ENCODE measurements around the gene SLC7A9.

GRCh38 chr19:32816555-32817099 lies 52.9 kb downstream of the SLC7A9 start:
- TF ChIP-seq CTCF (IDR thresholded peaks at IDR 0.05; ENCODE audit: low read length) (no peak), EZH2 (IDR thresholded peaks at IDR 0.05; ENCODE audit: borderline replicate concordance, low read length) (no peak)

Measured in OCI-LY1 (cell line).